ENCODE results near the gene CAMKK1. TPM values are rescaled to one million over a fixed set of nuclear protein-coding genes. Genes with fewer than 3 reads are reported as not detected.

The CAMKK1 gene
- total RNA-seq, 4 donors from 2014 or later = 2.9 to 8.8 (median 4.4) TPM

DNA sequence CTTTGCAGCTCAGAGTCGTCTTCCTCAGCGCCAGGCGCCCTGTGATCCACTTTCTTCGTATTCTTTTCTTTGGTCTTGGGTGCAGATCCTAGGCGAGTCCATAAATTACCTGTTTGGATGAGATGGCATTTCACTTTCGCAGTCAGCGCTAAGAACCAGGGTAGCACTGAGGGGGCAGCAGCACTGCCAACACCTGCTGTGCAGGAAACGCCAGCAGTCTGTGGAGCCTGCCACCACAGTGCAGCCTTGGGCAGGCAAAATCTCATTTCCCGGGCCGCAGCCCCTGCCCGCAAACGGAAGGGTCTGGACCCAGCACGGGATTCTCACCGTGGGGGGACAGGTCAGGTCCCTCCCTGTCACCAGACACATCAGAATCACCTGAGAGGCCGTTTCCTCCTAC, 79.7 kb downstream of the CAMKK1 start:
- Histone ChIP-seq H3K9me3 (no peaks in the 10 kb centered on the region), H3K4me3 (no peak overlapping the region), H3K27ac (replicated peaks in 1 of 4) (no peak overlapping the region), H3K27me3 (no peaks in the 10 kb centered on the region), H3K36me3 (peaks cover 53 to 100% (median 93%) of the 10 kb centered on the region in 4 donors), H3K4me1 (no peaks in the 10 kb centered on the region)
- DNase-seq (ENCODE audit: extremely low spot score) = no peak
- WGBS = 94% methylated on average over 8 of the region's 15 CpGs
- intact Hi-C loops (cut with DNase I) = no loop called here
- no peak for TF ChIP-seq POLR2A (IDR thresholded peaks at IDR 0.05; ENCODE audit: low read depth)
- TF ChIP-seq, protein P1, sequence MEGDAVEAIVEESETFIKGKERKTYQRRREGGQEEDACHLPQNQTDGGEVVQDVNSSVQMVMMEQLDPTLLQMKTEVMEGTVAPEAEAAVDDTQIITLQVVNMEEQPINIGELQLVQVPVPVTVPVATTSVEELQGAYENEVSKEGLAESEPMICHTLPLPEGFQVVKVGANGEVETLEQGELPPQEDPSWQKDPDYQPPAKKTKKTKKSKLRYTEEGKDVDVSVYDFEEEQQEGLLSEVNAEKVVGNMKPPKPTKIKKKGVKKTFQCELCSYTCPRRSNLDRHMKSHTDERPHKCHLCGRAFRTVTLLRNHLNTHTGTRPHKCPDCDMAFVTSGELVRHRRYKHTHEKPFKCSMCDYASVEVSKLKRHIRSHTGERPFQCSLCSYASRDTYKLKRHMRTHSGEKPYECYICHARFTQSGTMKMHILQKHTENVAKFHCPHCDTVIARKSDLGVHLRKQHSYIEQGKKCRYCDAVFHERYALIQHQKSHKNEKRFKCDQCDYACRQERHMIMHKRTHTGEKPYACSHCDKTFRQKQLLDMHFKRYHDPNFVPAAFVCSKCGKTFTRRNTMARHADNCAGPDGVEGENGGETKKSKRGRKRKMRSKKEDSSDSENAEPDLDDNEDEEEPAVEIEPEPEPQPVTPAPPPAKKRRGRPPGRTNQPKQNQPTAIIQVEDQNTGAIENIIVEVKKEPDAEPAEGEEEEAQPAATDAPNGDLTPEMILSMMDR (IDR thresholded peaks at IDR 0.05) = no peak
- no peak for TF ChIP-seq EP300 (IDR thresholded peaks at IDR 0.05)
- TF ChIP-seq POLR2AphosphoS5 (IDR thresholded peaks at IDR 0.05) = no peak

DNA sequence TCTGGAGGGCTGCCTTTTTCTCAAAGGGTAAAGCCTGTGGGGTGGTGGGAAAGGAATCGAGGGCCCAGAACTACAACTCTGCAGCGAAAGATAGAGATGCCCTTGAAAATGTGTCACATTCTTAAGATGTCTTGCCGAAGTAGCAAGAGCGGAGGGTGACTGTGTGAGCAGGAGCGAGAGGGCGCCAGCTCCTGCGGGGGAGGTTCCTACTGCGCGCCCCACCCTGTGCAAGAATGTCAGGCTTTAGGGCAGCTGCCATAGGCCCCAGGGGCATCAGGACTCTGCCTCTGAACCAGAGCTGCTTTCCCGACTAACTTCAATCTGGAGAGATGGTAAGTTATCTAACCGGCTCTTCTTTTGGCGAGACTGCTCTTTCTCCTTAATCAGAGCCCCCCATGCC, 80.1 kb downstream of the CAMKK1 start:
- no peaks in the 10 kb centered on the region for H3K27me3 ChIP-seq
- no peak overlapping the region for H3K4me3 ChIP-seq
- no peaks in the 10 kb centered on the region for H3K4me1 ChIP-seq
- TF ChIP-seq POLR2A (IDR thresholded peaks at IDR 0.05; ENCODE audit: low read depth) = no peak
- no peak for TF ChIP-seq EP300 (IDR thresholded peaks at IDR 0.05)
- no peak for TF ChIP-seq POLR2AphosphoS5 (IDR thresholded peaks at IDR 0.05)
- TF ChIP-seq, protein P1 (IDR thresholded peaks at IDR 0.05) = no peak
- H3K9me3 ChIP-seq = no peaks in the 10 kb centered on the region
- 93% methylated on average over 12 of the region's 12 CpGs for WGBS
- peaks cover 54 to 100% (median 93%) of the 10 kb centered on the region in 4 donors for H3K36me3 ChIP-seq
- DNase-seq (ENCODE audit: extremely low spot score) = no peak
- H3K27ac ChIP-seq (replicated peaks in 1 of 4) = no peak overlapping the region
- intact Hi-C loops (cut with DNase I) = no loop called here

DNA sequence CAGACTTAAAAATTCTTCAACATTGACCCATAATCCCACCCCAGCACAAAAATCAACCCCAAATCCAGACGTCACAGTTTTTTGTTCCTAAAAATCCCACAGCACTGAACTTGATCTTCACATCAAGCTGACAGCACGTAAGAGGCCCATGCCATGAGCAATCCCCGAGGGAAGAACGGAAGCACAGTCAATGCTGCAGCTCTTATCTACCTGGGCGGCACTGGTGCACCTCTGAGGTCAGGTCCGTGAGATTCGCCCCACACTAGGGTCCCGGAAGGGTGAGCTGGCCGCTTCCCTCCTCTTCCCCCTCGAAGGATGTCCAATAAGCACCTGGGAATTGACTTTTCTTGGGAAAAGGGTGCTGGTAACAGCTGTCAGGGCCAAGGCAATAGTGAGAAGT, 80.6 kb downstream of the CAMKK1 start:
- DNase-seq (ENCODE audit: extremely low spot score) = no peak
- Histone ChIP-seq H3K4me3 (no peak overlapping the region), H3K4me1 (no peaks in the 10 kb centered on the region), H3K36me3 (peaks cover 53 to 100% (median 94%) of the 10 kb centered on the region in 4 donors), H3K27ac (replicated peaks in 1 of 4) (no peak overlapping the region), H3K27me3 (no peaks in the 10 kb centered on the region), H3K9me3 (no peaks in the 10 kb centered on the region)
- TF ChIP-seq POLR2AphosphoS5 (IDR thresholded peaks at IDR 0.05) (no peak), POLR2A (IDR thresholded peaks at IDR 0.05; ENCODE audit: low read depth) (no peak), EP300 (IDR thresholded peaks at IDR 0.05) (no peak)
- TF ChIP-seq, protein P1 (IDR thresholded peaks at IDR 0.05) = no peak
- 86% methylated on average over 10 of the region's 10 CpGs for WGBS
- intact Hi-C loops (cut with DNase I) = no loop called here

Other genes with a start within 250 kb of the CAMKK1 start
- 100 to 1,000 TPM in 3 of 4 donors, 10 to 100 TPM in 1; 98.0 to 175 (median 115) TPM for gene TAX1BP3, start 224.5 kb downstream of the CAMKK1 start, total RNA-seq
- 10 to 100 TPM; 15.8 to 38.2 (median 23.6) TPM for gene EMC6, start 224.2 kb downstream of the CAMKK1 start, total RNA-seq
- gene P2RX5, start 196.9 kb downstream of the CAMKK1 start, total RNA-seq = 1 to 10 TPM in 2 of 4 donors, under 1 TPM in 2; 0.19 to 1.5 (median 1.0) TPM
- under 1 TPM in 2 of 4 donors, not detected in 2; 0.13 to 0.23 TPM for gene HASPIN, start 169.2 kb downstream of the CAMKK1 start, total RNA-seq
- gene ITGAE, start 91.9 kb downstream of the CAMKK1 start, total RNA-seq = 10 to 100 TPM; 16.1 to 29.5 (median 21.4) TPM
- gene NCBP3, start 46.8 kb downstream of the CAMKK1 start, total RNA-seq = 10 to 100 TPM; 15.0 to 33.9 (median 21.9) TPM
- gene P2RX1, start 23.4 kb upstream of the CAMKK1 start, total RNA-seq = 10 to 100 TPM in 2 of 4 donors, 1 to 10 TPM in 2; 3.7 to 26.0 (median 10.2) TPM
- gene ATP2A3, start 71.4 kb upstream of the CAMKK1 start, total RNA-seq = 10 to 100 TPM; 17.9 to 35.4 (median 24.8) TPM
- gene ZZEF1, start 250.0 kb upstream of the CAMKK1 start, total RNA-seq = 100 to 1,000 TPM in 1 of 4 donors, 10 to 100 TPM in 3; 57.8 to 100 (median 80.9) TPM